Activated T-cell treated with anti-CD3 and anti-CD28 coated beads, Interleukin-2, amount 50 U/mL, for 1 hour (primary cell): ENCODE results near the gene RXRA.
A peak's percentile ranks its signal among the peaks of the same experiment; 100 is the strongest.

ENCODE experiments used
- DNase-seq: peaks from one replicate; pipeline ENCODE4 v3.0.0-alpha.2; 2020

RXRA gene

DNA sequence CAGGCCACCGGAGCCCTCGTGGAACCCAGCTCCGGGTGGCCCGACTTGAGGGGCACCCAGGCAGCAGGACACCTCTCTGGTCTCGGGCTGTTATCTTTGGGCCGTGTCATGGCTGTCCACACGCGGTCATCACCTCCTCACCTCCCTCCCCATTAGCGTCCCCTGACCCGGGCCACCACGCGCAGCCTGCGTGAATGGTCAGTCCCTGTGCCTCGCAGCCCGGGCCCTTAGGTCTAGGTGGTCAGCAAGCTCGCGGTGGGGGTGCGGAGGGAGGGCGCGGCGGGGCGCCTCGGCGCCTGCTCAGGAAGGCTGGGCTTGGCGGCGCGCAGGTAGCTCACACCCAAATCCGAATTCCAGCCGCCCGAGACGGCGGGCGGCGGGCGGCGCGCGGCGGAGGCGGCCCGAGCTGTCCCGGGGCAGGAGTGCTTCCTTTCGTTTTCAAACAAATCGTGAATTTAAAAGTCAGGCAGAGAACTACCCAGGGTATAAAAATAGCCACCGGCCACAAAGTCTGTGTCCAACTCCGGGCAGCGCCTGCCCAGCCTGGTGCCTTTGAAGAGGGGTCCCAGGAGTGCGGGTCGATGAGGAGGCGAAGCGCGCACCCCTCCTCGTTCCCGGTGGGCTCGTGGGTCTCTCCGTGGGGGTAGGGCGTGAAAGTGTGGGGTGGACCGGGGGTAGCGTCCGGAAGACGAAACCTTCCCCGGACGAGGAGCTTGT, 1.0 kb upstream of the RXRA start:
- DNase-seq = peak; percentile 56

GRCh38 chr9:134326724-134327601, 708 bp downstream of the RXRA start:
- peak; percentile 33 for DNase-seq

DNA sequence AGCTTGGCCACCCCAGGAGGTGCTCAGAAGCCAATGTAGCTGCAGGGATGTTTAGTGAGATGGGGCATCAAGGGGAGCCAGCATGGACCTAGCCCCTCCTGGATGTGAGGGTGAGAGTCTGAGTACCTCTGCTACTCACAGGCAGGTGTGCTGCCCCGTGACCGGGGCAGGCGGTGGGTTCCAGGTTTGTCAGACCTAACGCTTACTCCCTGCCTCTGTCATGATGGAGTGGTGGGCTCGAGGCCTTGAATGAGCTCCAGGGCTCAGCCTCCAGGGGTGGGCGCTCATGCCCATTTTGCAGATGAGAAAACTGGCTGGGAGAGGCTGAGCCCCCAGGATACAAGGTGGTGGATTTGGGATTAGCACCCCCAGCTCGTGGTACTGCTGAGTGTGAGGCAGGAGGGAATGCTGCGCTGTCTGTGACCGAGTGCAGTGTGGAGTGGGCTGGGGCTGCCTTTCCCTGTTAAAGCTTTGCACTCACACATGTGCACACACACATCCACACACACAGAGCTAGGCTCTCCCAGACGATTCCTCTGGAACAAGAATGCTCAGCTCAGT, 1.5 kb downstream of the RXRA start:
- DNase-seq = no peak

GRCh38 chr9:134328341-134328840, 2.1 kb downstream of the RXRA start:
- no peak for DNase-seq

DNA sequence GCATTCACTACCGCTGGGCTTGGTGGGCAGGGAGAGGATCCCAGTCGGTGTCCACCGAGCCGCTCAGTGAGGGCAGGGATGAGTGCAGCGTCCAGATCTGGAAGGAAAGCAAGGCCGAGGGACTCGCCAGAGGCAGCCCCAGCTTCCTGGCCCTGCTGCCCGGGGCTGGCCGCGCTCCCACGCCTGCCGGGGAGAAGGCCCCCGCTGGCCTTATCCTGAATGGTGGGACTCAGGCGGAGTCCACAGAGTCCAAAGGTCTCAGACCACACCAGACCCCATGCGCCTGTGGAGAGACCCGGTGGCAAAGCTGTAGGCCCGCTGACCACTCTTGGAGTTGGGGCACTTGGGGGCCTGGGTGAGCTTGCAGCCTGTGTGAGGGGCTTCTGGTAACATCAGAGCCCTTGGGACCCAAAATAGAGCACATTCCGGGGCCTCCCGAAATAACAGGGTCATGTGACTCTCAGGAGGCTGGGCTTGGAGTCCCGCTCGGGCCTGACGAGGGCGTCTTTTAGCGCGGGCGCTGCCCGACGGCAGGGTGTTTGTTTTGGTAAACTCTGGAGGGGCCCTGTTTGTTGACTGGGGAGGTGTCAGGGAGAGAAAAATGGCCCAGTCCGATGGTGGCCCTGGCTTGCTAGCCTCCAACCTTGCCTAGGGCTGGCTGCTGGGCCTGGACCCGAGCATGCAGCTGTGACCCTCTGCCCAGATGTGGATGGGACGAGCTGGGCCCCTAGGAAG, 2.8 kb downstream of the RXRA start:
- no peak for DNase-seq

DNA sequence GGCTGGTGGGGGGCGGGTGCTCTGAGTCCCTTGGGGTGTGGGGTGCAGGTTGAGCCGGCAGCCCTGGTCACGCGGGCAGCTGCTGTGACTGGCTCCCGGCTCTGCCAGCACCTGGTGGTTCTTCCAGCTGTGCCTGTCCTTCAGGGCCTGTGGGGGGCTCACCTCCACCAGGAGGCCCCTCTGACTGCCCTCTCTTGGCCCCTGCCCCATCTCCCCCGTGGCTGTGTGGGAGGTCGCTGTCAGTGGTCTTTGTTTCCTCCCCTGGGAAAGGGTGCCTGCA, 3.3 kb downstream of the RXRA start:
- no peak for DNase-seq

DNA sequence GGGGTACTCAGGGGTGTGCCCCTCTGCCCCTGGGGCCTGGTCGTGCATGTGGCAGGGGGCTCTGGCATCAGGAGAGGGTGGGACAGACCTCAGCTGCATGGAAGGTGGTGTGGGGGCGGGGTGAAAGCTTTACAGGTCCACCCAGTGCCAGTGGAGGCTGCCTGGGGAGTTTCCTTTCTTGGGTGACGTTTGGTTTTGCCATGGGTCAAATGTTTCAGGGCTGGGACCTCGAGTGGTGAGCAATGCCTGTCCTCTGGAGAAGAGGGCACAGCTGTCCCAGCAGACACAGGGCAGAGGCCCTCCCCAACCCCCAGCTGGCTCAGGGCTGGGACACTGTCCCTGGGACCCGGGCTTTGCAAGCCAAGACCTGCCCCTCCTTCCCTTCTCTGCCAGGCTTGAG, 3.6 kb downstream of the RXRA start:
- DNase-seq = no peak

DNA sequence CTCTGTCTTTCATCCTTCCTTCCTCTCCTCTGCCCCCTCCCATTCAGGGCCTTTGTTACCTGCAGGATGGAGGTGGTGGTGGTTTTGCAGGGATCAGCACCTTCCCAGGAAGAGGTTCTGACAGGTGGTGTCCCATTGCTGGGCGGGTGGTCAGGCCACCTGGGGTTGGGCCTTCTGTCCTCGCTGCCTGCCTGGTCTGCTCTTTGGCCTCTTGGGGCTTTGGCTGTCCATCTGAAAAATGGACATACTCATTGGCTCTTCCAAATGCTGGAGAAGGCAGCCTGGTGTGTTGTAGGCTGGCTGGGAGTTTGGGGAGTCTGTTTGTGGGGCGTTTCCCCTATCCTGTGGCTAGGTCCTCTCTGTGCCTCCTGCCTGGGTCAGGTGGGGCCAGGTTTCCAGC, 4.3 kb downstream of the RXRA start:
- DNase-seq = no peak

DNA sequence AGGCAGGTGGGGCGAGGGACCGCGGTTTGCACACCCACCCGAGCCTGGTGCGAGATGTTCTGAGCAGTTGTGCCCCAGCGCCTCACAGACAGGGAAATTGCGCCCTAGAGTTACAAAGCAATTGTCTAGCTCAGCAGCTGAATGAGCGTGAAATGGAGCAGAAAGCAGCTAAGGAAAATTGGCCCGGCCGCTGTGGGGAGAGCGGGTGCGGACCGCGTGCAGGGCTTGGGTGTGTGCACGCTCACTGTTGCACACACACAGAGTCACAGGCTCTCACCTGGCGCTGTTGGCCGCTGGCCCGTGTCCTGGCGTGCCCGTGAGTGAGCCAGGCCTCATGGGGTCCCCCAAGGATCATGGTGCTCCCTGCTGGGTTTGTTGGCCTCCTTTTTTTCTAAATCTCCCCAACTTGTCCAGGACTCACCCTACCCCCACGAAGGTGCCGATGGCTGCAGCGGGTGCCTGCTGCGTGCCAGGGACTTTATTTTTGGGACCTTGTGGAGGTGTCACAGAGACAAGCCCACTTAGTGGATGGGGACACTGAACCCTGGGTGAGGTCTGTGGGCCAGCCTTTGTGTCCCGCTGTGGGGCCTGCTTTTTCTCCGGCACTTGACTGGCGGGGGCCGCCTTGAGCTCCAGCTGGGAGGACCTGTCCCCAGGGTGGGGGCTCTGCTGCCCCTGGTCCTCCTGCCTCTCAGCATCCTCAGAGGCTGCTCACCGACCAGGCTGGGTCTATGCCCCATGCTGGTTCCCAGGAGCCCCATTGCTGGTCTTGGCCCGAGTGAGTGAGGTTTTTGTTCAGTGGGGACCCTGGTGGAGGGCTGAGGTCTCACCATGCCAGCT, 5.2 kb downstream of the RXRA start:
- DNase-seq = no peak

DNA sequence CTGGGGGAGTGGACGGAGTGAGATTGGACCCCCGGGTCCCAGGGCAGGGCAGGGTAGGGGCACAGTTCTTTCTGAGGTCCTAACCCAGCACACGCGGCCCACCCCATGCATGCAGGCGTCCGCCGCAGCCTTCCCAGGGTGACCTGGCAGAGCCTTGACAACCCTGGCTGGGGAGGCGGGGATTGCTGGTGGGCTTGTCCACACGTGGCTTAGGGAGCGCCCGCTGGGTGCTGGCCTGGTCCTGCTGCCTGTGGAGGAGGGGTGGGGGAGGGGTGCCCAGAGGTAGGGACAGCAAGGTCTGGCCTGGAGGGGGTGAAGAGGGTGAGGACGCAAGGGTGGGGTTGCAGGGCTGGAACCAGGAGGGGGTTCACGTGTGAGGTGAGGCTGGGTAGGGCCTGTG, 6.0 kb downstream of the RXRA start:
- DNase-seq = no peak

GRCh38 chr9:134332841-134333233, 6.6 kb downstream of the RXRA start:
- no peak for DNase-seq

DNA sequence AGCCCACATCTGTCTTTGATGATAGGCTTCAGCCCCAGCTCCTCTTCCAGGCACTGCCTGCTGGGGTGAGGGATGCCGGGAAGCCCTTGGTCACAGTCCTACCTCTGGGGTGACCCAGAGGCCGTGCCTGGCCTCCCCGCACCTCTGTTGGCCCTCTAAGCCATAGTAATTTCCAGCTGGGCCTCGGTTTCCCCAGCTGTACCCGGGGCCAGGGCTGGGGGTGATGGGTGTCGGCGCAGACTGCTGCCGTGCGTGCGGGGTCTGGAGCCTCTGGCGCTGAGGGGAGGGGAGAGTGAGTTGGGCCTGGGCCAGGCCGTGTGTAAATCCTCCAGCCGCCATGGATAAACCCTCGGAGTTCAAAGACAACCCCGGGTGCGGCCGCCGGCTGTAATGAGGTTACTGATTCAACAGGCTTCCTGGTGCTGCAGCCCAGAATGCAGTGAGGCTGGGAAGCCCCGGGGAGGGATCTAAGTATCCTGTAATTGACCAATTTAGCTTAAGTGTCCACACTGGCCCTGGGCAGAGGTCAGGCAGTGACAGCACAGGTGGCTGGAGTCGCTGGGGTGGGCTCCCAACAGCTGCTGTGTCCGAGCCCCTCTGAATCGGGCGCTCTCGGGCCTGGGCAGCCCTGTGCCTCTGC, 7.1 kb downstream of the RXRA start:
- DNase-seq = no peak

- DNase-seq = no peak
These were observed 7.8 kb downstream of the RXRA start for GRCh38 chr9:134333874-134334581.

GRCh38 chr9:134335061-134335460, 8.8 kb downstream of the RXRA start:
- no peak for DNase-seq

DNA sequence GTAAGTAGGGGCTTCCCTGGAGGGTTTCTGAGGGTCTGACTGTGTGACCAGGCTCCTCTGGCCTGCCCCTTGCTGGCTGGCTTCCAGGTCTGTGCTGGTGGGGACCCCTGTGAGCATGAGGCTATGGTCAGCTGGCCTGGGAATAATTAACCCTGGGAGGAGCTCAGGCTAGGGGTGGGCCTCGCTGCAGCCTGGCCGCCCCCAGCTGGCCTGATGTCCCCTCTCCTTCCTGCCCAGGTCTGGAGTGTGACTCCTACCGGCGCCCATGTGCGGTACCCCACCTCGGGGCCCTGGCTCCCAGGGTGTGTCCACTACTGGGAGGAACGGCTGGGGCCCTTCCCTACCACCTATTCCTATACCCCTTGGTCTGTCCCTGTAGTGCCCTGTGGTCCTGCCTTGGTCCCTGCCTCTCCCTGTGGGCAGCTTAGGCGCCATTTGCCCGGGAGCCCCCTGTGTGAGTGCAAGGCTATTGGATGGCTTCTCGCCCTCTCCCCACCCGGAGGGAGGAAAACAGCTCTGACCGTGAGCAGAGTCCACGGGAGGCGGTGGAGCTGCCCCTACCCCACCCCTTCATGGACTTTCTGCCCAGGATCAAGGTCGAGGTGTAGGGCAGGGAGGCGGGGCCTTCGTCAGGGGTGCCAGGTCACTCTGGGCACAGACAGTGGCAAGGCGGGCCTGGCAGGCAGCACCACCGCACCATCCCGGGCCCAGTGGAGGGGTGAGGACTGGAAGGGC, 9.4 kb downstream of the RXRA start:
- no peak for DNase-seq

- DNase-seq = no peak
These were observed 10.0 kb downstream of the RXRA start for GRCh38 chr9:134336228-134336627.

GRCh38 chr9:134336924-134337323, 10.7 kb downstream of the RXRA start:
- no peak for DNase-seq

DNA sequence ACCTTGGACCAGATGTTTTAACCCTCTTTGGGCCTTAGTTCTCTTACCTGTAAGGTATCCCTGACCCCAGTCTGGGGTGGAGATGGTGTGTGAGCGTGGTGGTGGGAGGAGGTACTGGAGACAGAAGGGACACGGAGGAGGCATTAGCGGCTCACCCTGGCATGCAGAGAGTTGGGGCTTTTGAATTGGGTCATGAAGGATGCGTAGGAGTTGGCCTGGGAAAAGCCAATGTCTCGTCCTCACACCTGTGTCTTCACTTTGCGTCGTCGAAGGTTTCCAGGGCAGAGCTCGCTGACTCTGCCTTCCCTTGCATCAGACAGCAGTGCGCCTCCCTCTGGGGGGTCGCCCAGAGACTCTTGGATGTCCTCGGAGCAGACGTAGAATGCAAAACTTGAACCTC, 11.2 kb downstream of the RXRA start:
- no peak for DNase-seq

DNA sequence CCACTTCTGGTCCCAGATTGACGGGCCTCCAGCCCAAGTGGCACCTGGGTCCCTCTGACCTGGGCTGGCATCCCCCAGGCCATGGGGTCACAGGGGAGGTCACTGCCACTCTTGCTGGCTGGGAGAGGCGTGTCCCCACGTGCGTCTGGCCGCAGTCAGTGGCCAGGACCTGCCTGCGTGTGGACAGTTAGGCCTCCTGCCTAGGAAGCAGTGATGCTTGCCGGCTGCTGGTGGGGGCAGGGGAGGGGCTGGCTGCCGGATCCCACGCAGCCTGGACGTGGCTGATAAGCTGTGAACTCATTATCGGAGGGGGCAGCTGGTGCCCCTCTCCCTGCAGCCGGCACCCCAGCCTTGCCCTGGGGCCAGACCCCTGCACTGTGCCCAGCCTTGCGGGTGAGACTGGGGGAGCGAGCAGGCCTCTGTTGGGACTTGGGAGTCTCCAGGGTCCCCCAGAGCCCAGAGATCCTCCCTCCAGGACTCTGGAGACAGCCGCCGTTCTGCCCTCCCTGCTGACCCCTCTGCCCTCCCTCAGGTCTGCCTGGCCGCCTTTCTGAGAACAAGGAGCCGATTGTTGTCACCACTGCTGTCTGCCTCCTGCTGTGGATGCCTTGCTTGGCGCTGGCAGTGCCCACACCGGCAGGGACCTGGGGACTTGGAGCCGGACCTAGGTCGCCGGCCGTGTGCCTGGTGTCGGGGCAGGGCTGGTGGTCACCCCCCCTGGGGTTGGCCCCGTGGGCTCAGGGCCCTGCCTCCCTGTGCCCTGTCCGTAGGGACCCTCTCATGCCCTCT, 12.3 kb downstream of the RXRA start:
- DNase-seq = no peak
